ENCODE measurements around the gene CALR3.
"Not testable (repeated sequence)": the region's sequence is repeated elsewhere in the genome, so short reads cannot be mapped to it uniquely, and the experiment has no call there.

Gene CALR3

DNA sequence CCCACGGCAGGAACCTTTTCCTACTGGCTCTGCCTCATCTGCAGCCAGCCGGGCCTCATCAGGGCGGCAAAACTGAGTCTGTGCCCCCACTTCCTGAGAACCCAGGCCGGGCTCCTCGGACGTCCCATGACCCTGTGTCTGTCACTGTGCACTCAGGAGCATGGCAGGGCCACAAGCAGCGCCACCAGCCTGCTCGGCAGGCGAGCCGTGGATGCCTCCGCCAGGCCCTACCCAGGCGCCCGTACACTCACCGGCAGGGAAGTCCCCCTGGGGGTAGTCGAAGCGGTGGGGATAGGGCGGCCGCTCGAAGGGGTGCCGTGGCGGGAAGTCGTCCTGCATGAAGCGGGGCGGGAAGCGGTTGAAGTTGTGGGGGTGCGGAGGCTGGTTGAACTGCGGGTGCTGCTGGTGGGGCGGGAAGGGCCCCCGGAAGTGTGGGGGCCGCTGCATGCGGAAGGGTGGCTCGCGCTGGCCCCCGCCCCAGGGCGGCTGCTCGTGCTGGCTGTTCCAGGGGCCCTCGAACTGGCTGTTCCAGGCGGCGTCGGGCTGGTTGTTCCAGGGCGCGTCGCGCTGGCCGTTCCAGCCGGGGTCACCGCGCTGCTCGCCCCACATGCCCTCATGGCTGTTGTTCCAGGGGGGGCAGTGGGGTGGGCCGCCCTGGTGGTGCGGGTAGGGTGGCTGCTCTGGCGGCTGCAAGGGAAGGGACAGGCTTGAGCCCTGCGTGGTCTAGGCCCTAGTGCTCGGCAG, 29.2 kb upstream of the CALR3 start:
- no peak for DNase-seq (ENCODE audit: low spot score)

DNA sequence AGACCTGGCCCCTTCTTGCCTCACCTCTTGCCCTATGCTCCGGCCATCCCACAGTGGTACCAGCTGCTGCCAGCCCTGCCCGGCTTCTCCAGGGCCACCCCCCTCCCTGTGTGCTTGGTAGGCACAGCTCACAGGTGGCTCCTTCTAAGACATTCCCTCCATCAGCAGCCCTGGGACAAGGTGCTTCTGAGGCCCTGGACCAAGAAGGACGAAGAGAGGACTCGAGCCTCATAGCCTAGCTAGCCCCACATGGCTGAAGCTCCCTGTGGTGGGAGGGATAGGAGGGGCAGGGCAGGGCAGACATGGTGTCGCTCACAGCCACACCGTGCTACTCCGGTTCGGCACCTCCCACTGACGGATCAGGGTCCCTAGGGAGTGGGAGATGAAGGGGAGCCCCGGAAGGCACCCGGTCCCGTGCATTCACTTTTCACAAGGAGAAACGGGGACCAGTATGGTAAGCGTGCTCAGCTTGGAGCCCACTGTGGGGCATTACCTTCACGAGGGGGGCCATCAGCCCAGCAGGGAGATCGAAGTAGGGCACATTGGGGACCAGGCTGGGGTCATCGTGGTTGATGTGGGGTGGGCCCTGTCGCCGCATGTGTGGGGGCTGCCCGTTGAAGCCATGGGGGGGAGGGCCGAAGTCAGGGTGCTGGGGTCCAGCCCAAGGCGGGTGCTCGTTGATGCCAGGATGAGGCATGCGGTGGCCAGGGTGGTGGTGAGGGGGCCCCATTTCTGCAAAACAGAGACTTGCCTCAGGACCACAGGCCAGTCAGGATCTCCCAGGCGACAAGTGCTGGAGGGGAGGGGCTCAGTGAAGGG, 26.8 kb upstream of the CALR3 start:
- DNase-seq (ENCODE audit: low spot score) = no peak

DNA sequence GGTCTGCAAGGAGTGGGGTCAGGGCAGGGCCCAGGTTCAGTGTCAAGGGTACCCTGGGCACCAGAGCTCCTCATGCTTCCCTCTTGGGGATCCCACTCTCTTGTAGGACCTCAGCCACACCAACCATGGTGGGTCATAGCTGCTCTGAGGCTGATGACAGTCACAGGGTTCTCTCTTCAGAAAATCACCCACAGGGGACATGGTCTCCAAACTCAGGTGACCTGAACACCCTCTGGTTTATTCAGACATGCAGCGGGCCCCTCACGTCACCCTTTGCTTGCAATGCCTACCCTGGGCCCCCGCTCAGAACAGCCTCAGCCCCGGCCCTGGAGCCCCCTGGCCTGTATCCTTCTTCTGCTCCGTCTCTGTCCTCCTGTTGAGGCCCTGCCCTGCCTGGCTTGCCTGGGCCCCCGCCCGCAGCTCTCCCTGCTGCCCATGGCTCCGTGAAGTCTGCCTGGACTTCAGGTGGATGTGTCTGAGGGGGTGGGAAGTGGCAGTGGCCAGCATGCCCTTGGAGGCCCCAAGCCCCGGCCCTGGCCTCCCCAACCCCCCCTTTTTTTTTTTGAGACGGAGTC, 25.8 kb upstream of the CALR3 start:
- no peak for DNase-seq (ENCODE audit: low spot score)

DNA sequence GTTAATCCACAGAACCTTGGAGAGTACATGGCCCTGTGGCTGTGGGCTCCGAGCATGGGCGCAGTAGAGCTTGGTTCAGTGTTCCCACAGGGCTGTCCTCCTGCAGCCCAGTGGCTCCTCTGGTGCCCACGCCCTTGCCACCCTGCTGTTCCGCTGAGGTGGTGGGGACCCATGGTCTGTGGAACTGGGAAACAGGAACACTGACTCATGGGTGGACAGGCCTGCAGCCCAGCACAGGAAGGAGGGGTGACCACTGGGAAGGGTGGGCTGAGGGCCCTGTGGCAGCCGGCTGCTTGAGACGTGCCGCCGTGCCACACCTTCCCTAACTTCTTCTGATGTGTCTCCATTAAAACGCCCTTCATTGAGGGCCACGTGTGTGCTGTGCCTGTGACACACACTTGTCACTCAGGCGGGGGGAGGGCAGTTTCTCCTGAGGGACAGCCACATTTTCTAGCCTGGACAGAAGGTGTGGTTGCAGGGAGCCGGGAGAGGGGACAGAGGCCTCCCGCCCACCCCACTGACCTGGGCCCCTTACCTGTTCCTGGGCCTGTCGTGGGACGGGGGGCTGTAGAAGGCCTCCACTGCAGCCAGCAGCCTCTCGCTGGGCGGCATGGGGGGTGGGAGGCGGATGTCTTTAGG, 25.1 kb upstream of the CALR3 start:
- no peak for DNase-seq (ENCODE audit: low spot score)

DNA sequence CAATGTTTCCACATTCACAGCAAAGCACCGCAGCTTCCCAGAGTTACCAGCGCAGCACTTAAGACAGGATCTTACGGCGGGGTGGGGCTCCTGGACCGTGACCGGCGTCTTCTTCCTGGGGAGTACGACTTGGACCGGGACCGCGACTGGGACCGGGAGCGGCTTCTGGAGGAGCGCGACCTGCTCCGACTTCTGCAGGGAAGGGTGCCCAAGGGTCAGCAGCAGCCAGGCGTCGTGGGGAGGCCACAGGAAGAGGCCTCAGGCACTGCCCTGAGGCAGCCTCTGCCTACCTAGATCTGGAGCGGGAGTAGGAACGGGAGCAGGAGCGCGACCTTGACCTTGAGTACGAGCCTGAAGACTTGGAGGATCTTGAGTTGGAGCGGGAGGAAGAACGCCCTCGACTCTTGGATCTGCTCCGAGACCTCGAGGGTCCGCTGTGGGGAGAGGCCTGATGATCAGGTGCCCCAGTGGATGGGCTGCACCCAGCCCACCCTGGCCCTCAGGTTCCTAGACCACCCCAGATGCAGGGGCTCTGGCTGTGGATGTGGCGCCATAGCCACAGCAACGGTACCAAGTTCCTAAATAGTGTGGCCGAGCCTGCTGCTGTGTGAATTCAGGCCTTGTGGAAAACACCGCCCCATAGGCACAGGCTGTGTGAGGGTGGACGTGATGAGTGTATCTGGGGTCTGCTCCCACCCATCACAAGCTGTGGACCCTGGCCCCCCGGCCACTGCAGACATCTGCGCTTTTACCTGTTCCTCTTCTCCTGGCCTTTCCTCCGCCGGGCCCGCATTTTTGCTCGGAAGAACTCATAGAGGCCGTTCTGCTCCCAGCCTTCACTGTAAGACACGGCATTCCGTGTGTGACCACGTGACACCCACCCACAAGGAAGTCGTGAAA, 24.4 kb upstream of the CALR3 start:
- DNase-seq (ENCODE audit: low spot score) = no peak

DNA sequence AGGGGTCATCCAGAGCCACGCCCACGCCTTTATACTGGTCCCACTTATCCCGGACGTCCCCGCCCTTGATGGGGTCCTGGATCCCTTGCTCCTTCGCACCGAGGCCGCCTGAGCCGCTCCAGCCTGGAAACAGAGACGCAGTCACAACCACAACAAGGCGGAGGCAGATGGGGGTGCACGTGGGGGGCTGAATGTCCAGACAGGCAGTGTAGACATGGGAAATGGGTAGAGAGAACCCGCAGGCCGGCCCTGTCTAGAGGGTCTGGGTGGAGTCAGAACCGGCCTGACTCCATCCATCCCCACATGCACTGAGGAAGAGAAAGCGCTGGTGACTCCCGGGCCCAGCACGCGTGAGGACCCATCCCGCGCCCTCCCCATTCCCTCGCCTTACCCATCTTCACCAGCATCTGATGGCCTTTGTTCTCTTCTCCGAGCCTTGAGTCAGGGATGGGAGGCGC, 23.3 kb upstream of the CALR3 start:
- DNase-seq (ENCODE audit: low spot score) = no peak

DNA sequence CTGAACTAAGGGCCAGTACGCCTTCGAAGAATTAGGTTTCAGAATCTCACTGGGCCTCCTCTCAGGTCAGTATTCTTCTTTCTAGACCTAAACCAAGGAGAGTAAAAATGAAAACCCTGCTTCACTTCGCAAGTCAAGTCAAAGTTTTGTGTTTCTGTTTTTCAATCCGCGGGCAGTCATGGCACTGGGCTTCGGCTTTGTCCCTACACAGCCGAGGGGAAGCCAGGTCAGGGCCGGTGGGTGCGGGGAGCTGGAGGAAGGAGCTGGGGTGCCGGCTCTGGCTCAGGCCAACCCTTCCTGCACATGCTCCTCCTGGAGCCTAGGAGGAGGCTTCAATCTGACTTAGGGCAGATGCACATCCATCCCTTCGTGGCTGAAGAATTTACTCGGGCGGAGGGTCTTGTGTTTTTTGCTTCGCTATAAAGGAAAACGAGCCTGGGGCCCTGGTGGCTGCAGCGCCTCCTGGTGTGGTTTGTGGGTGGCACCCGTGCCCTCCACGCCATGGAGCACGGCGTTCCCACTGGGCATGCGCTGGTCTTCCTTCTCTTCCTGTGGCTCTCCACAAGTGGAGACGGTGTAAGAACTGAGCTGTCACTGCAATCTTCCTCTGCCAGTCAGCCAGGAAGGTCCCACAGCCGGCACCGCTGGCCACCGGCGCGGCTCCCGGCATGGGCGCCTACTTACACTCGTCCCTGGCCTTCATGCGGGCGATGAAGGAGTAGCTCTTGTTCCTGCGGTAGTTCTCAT, 22.7 kb upstream of the CALR3 start:
- no peak for DNase-seq (ENCODE audit: low spot score)

DNA sequence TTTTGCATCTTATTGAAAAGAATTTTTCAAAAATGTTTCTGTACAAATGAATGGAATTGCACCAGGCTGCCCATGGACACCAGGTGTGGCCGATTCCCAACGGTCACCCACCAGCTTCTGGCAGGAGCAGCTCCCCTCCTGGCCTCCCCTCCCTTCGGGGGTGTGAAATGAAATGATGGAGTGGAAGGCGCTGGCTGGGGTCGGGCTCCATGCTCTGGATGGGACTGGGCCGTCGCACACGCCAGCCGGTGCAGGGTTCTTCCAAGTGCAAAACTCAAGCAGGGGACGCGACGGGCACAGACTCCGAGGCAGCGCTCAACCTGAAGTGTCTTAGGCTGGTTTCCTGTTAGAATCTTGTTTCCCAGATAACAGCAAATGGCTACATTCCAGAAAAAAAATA, 22.1 kb upstream of the CALR3 start:
- no peak for DNase-seq (ENCODE audit: low spot score)

DNA sequence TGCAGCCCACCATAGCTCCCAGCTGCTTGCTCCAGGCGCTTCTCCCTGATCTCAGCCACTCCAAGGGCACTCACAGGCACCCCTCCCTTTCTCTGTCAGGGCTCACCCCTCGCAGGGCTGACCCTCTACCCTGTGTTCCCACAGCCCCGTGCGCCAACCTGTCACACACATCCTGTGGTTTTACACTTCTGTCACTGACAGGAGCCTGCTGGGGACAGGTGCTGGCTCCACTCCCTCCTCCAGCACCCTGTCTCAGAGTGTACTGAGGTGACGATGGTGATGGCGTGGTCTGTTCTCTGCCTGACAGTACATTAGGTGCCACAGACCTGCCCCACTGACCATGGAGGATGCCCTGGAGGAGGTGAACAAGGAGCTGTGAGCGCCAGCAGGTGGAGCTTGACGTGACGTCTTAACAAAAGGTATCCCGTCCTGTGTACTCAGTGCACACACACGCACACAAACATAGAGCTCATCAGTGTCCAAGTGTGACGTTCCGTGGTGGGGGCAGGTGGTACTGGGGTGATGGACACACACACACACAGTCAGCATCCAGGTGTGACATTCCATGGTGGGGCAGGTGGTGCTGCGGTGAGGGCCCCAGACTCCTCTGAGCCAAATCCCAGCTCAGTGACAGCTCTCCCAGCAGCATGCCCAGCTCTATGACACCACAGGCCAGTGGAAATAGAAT, 21.1 kb upstream of the CALR3 start:
- DNase-seq (ENCODE audit: low spot score) = no peak

DNA sequence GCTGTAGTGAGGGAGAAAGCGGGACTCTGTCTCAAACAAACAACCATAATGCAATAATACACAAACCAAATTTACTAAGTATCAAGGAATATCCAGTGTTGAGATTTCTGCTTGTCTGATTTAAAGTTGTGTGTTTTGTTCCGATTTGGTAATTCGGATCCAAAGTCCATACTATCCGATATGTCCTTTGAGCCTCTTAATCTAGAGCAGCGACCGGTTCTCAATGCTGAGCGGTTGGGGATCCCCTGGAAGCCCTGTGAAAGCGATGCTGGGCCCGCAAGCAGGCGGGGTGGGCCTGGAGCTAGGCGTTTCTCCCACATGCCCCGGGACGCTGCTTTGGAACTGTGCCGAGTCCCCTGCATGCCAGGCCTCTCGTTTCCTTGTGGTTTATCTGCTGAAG, 20.4 kb upstream of the CALR3 start:
- DNase-seq (ENCODE audit: low spot score) = no peak

DNA sequence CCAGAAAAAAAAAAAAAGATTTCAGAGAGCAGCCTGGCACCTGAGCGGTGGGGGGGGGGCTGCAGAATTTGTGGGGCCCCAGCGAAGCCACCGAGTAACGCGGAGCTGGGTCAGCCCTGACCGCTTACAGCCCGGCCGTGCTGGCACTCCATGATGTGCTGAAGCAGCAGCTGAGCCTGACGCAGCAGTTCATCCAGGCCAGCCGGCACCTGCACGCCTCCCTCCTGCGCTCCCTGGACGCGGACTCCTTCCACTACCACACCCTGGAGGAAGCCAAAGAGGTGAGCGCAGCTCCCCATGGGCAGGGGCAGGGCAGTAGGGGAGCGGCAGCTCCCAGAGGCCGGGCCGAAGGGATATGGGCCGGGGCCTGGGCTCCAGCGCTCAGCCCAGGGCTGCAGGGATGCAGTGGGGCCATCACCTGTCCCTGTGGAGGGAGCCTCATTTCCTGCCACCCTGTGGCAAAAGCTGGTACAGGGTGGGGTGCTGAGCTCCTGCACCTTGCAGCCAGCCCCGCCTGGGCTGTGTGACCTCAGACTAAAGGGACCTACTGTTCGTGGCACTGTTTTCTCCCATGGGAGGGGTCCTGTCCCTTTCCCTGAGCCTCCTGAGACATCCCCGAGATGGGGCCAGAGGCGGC, 18.5 kb upstream of the CALR3 start:
- DNase-seq (ENCODE audit: low spot score) = no peak

DNA sequence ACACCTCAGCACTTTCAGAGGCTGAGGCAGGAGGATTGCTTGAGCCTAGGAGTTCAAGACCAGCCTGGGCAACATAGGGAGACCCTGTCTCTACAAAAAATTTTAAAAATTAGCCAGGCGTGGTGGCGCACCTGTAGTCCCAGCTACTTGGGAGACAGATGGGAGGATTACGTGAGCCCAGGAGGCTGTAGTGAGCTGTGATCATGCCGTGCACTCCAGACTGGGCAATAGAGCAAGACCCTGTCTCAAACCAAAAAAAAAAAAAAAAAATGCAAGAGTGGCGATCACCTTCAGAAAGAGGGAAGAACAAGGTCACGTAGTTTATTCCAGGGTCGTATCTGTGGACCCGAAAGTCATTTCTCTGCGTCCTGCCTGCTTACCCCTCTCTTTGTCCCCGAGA, 16.6 kb upstream of the CALR3 start:
- DNase-seq (ENCODE audit: low spot score) = not testable (repeated sequence)

DNA sequence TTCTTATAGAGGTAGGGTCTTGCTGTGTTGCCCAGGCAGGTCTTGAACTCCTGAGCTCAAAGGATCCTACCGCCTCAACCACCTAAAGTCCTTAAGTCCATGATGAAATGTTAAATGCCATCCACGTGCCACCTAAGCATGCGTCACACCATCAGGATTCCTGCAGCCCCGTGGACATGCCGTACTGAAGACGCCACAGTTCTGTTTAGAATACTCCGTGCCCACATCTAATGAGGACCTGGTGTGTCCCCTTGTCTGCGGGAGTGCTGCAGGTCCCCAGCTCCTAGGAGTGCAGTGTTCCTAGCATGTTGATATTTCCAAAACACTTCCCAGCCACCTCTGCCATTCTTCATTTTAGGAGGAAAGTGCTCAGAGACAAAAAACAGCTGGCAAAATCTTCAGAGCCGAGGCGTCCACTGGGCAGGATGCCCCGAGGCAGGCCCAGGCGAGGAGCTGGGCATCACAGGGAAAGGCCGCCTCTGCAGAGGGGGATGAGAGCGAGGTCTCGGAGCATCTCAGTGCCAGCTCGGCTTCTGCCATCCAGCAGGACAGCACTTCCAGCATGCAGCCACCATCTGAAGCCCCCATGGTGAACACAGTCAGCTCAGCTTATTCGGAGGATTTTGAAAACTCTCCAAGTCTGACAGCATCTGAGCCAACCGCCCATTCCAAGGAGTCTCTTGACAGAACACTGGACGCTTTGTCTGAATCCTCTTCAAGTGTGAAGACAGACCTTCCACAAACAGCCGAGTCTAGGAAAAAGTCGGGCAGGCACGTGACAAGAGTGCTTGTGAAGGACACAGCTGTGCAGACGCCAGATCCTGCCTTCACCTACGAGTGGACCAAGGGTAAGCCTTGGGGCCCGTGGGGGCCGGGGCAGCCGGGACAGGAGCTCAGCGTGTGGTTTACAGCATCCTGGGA, 13.4 kb upstream of the CALR3 start:
- DNase-seq (ENCODE audit: low spot score) = no peak

DNA sequence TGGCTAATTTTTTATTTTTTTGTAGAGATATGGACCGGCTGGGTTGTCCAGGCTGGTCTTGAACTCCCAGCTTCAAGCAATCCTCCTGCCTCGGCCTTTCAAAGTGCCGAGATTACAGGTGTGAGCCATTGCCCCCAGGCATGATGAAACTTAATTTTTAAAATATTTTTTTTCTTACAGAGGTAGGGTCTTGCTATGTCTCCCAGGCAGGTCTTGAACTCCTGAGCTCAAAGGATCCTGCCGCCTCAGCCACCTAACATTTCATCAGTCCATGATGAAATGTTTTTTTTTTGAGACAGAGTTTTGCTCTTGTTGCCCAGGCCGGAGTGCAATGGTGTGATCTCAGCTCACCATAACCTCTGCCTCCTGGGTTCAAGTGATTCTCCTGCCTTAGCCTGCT, 12.6 kb upstream of the CALR3 start:
- DNase-seq (ENCODE audit: low spot score) = no peak

DNA sequence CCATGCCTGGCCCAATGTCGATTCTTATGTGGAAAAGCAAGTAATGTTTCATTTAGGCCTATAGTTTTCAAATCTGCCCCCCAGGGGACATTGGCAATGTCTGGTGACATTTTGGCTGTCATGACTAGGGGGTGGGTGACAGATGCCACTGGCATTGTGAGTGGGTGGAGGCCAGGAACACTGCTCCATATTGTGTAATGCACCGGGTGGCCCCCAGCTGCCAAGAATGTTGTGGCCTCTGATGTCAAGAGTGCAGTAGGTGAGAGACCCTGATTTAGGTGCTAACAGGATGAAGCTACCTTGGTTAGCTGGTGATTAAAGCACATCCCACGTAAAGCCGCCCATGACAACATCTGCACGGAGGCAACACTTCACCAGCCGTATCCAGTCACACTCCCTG, 11.0 kb upstream of the CALR3 start:
- DNase-seq (ENCODE audit: low spot score) = no peak

DNA sequence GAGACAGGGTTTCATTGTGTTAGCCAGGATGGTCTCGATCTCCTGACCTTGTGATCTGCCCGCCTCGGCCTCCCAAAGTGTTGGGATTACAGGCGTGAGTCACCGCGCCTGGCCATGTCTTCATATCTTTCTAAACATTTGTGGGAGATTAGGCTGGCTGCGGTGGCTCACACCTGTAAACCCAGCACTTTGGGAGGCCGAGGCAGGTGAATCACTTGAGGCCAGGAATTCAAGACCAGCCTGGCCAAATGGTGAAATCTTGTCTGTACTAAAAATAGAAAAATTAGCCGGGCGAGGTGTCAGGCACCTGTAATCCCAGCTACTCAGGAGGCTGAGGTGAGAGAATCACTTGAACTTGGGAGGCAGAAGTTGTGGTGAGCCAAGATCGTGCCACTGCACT, 10.2 kb upstream of the CALR3 start:
- not testable (repeated sequence) for DNase-seq (ENCODE audit: low spot score)

DNA sequence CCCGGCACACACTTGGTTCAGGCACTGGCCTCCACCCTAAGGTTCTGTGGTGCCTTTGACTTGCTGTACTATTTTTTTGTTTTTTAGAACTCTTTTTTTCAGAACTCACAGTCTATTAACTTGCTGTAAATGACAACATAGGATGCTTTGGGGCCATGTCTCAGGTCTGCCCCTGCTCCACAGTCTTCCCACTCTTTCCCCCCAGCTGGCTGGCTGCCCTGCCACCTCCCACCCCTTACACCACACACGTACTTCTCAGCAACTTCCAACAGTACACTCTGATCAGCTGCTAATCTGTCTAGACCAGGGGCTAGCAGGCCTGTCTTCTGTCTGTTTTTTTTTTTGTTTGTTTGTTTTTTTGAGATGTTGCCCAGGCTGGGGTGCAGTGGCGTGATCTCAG, 8.3 kb upstream of the CALR3 start:
- DNase-seq (ENCODE audit: low spot score) = no peak

DNA sequence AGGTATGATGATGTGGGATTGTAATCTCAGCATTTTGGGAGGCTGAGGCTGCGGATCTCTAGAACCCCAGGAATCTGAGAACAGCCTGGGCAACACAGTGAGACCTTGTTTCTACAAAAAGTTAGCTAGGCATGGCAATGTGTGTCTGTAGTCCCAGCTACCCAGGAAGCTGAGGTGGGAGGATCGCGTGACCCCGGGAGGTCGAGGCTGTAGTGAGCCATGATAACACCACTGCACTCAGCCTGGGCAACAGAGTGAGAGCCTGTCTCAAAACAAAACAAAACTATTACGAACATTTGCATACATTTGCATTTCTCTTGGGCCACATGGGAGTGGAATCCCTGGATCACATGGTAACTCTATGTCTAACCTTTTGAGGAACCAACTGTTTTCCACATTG, 1.9 kb upstream of the CALR3 start:
- DNase-seq (ENCODE audit: low spot score) = no peak

DNA sequence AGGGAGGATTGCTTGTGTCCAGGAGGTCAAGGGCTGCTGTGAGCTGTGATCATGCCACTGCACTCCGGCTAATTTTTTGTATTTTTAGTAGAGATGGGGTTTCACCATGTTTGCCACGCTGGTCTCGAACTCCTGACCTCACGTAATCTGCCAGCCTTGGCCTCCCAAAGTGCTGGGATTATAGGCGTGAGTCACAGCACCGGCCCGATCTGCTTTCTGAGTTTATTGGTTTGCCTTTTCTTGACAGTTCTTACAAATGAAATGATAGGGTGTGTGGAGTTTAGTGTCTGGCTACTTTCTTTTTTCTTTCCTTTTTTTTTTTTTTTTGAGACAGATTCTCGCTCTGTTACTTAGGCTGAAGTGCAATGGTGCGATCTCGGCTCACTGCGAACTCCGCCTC, 1.1 kb upstream of the CALR3 start:
- DNase-seq (ENCODE audit: low spot score) = no peak

All from HuH-7 (cell line).